BLaER1 (cell line): ENCODE results near the gene PCCA.

Source experiments
- H3K27ac ChIP-seq: shearing (Covaris generic); formaldehyde crosslinking; 2 replicates; pipeline ENCODE4 v1.8.1; 2022
- H3K27me3 ChIP-seq: shearing (Covaris generic); formaldehyde crosslinking; 2 replicates; pipeline ENCODE4 v1.8.1; 2022
- H3K36me3 ChIP-seq: shearing (Covaris generic); formaldehyde crosslinking; 2 replicates; pipeline ENCODE4 v1.8.1; 2022
- H3K4me1 ChIP-seq: shearing (Covaris generic); formaldehyde crosslinking; 2 replicates; pipeline ENCODE4 v1.8.1; 2022
- H3K4me2 ChIP-seq: shearing (Covaris generic); formaldehyde crosslinking; 2 replicates; pipeline ENCODE4 v1.8.1; 2022
- H3K4me3 ChIP-seq: shearing (Covaris generic); formaldehyde crosslinking; 2 replicates; pipeline ENCODE4 v1.8.1; 2022
- H3K9ac ChIP-seq: shearing (Covaris generic); formaldehyde crosslinking; 2 replicates; pipeline ENCODE4 v1.8.1; 2022
- H3K9me3 ChIP-seq: shearing (Covaris generic); formaldehyde crosslinking; 2 replicates; pipeline ENCODE4 v1.8.1; 2022
- H4K20me1 ChIP-seq: shearing (Covaris generic); formaldehyde crosslinking; 2 replicates; pipeline ENCODE4 v1.8.1; 2022
- Cebpa-rat ChIP-seq: shearing (Covaris generic); IDR thresholded peaks from 2 replicates; pipeline ENCODE4 v1.8.1; 2022

PCCA gene

GRCh38 chr13:100423375-100423774 is 334.5 kb downstream of the PCCA start:
- H3K9me3 ChIP-seq: no peaks in the 10 kb centered on the region; the same call in 1 of the 2 replicates
- H3K4me3 ChIP-seq: no peak overlapping the region
- H3K4me1 ChIP-seq: peaks cover 6% of the 10 kb centered on the region; the same call in 1 of the 2 replicates
- H4K20me1 ChIP-seq: no peaks in the 10 kb centered on the region
- no peaks in the 10 kb centered on the region for H3K27me3 ChIP-seq
- H3K36me3 ChIP-seq: no peaks in the 10 kb centered on the region
- H3K27ac ChIP-seq: no peak overlapping the region
- no peak overlapping the region for H3K9ac ChIP-seq
- H3K4me2 ChIP-seq: no peak overlapping the region
- no peak for TF ChIP-seq Cebpa-rat

GRCh38 chr13:100428986-100429385 is 340.1 kb downstream of the PCCA start:
- no peak overlapping the region for H3K27ac ChIP-seq
- H3K4me2 ChIP-seq: no peak overlapping the region
- H3K27me3 ChIP-seq: no peaks in the 10 kb centered on the region
- no peaks in the 10 kb centered on the region for H3K9me3 ChIP-seq
- no peak overlapping the region for H3K9ac ChIP-seq
- H3K4me3 ChIP-seq: no peak overlapping the region
- no peaks in the 10 kb centered on the region for H4K20me1 ChIP-seq
- peaks cover 6% of the 10 kb centered on the region; the same call in 1 of the 2 replicates for H3K4me1 ChIP-seq
- no peaks in the 10 kb centered on the region for H3K36me3 ChIP-seq
- TF ChIP-seq Cebpa-rat: no peak

- no peak overlapping the region for H3K27ac ChIP-seq
- no peaks in the 10 kb centered on the region; the same call in 1 of the 2 replicates for H3K9me3 ChIP-seq
- H3K4me1 ChIP-seq: no peaks in the 10 kb centered on the region
- TF ChIP-seq Cebpa-rat: no peak
- H3K4me2 ChIP-seq: no peak overlapping the region
- no peaks in the 10 kb centered on the region for H3K27me3 ChIP-seq
- H3K36me3 ChIP-seq: no peaks in the 10 kb centered on the region
- H3K4me3 ChIP-seq: no peak overlapping the region
- no peak overlapping the region for H3K9ac ChIP-seq
- H4K20me1 ChIP-seq: no peaks in the 10 kb centered on the region
These were observed 343.7 kb downstream of the PCCA start for GRCh38 chr13:100432611-100433010.

- H3K27me3 ChIP-seq: no peaks in the 10 kb centered on the region
- no peak overlapping the region for H3K4me2 ChIP-seq
- no peaks in the 10 kb centered on the region for H3K4me1 ChIP-seq
- no peak for TF ChIP-seq Cebpa-rat
- H3K9ac ChIP-seq: no peak overlapping the region
- no peaks in the 10 kb centered on the region for H3K36me3 ChIP-seq
- no peak overlapping the region for H3K27ac ChIP-seq
- no peaks in the 10 kb centered on the region for H4K20me1 ChIP-seq
- no peak overlapping the region for H3K4me3 ChIP-seq
- no peaks in the 10 kb centered on the region; the same call in 1 of the 2 replicates for H3K9me3 ChIP-seq
These were observed 344.6 kb downstream of the PCCA start for GRCh38 chr13:100433475-100433874.

- Histone ChIP-seq H3K9me3 (no peaks in the 10 kb centered on the region; the same call in 1 of the 2 replicates), H4K20me1 (no peaks in the 10 kb centered on the region), H3K9ac (no peak overlapping the region), H3K4me2 (no peak overlapping the region), H3K27me3 (no peaks in the 10 kb centered on the region), H3K27ac (no peak overlapping the region), H3K4me1 (no peaks in the 10 kb centered on the region), H3K36me3 (no peaks in the 10 kb centered on the region), H3K4me3 (no peak overlapping the region)
- no peak for TF ChIP-seq Cebpa-rat
These were observed 345.3 kb downstream of the PCCA start for GRCh38 chr13:100434010-100434763.

- H3K9me3 ChIP-seq: no peaks in the 10 kb centered on the region; the same call in 1 of the 2 replicates
- no peak for TF ChIP-seq Cebpa-rat
- H4K20me1 ChIP-seq: no peaks in the 10 kb centered on the region
- H3K4me2 ChIP-seq: no peak overlapping the region
- no peak overlapping the region for H3K27ac ChIP-seq
- no peaks in the 10 kb centered on the region for H3K4me1 ChIP-seq
- H3K36me3 ChIP-seq: no peaks in the 10 kb centered on the region
- no peak overlapping the region for H3K9ac ChIP-seq
- H3K27me3 ChIP-seq: no peaks in the 10 kb centered on the region
- H3K4me3 ChIP-seq: no peak overlapping the region
These were observed 347.2 kb downstream of the PCCA start for GRCh38 chr13:100436099-100436498.

GRCh38 chr13:100438059-100438788 is 349.3 kb downstream of the PCCA start:
- Histone ChIP-seq H3K9ac (no peak overlapping the region), H3K27me3 (no peaks in the 10 kb centered on the region), H3K9me3 (no peaks in the 10 kb centered on the region; the same call in 1 of the 2 replicates), H3K4me1 (no peaks in the 10 kb centered on the region), H3K27ac (no peak overlapping the region), H3K4me3 (no peak overlapping the region), H3K4me2 (no peak overlapping the region), H3K36me3 (no peaks in the 10 kb centered on the region), H4K20me1 (no peaks in the 10 kb centered on the region)
- TF ChIP-seq Cebpa-rat: no peak

- no peaks in the 10 kb centered on the region for H3K27me3 ChIP-seq
- H3K4me3 ChIP-seq: no peak overlapping the region
- no peak overlapping the region for H3K27ac ChIP-seq
- H3K9me3 ChIP-seq: no peaks in the 10 kb centered on the region; the same call in 1 of the 2 replicates
- H3K36me3 ChIP-seq: no peaks in the 10 kb centered on the region
- no peak for TF ChIP-seq Cebpa-rat
- no peaks in the 10 kb centered on the region for H4K20me1 ChIP-seq
- no peaks in the 10 kb centered on the region for H3K4me1 ChIP-seq
- no peak overlapping the region for H3K9ac ChIP-seq
- H3K4me2 ChIP-seq: no peak overlapping the region
These were observed 350.5 kb downstream of the PCCA start for GRCh38 chr13:100439247-100439970.

GRCh38 chr13:100440751-100441425 is 352.0 kb downstream of the PCCA start:
- Histone ChIP-seq H3K27ac (no peak overlapping the region), H3K4me3 (no peak overlapping the region), H3K9ac (no peak overlapping the region), H3K36me3 (no peaks in the 10 kb centered on the region), H3K4me2 (no peak overlapping the region), H3K27me3 (no peaks in the 10 kb centered on the region), H3K9me3 (no peaks in the 10 kb centered on the region), H3K4me1 (no peaks in the 10 kb centered on the region), H4K20me1 (no peaks in the 10 kb centered on the region)
- no peak for TF ChIP-seq Cebpa-rat
